Measurements from ENCODE around the gene SRGAP1.

Gene SRGAP1

GRCh38 chr12:64178122-64178521 is 333.6 kb downstream of the SRGAP1 start:
- ChIA-PET CTCF (interaction anchor here (0.7 kb wide), 1 partner anchor 78 kb away, joined by 8 read pairs; no protein-coding TSS in a partner anchor), POLR2A (no interaction called here)
- TF ChIP-seq GFI1B (tag by site-specific recombination; IDR thresholded peaks at IDR 0.05) (no peak), ZNF140 (tag by site-specific recombination; IDR thresholded peaks at IDR 0.05) (no peak), ZFP3 (tag by site-specific recombination; IDR thresholded peaks at IDR 0.05; ENCODE audit: low read depth) (no peak), BCL11A (tag by site-specific recombination; IDR thresholded peaks at IDR 0.05; ENCODE audit: low read depth) (no peak), PRDM2 (tag by site-specific recombination; IDR thresholded peaks at IDR 0.05; ENCODE audit: borderline replicate concordance) (no peak), ZNF266 (tag by site-specific recombination; IDR thresholded peaks at IDR 0.05; ENCODE audit: low read depth) (no peak), PRDM1 (tag by site-specific recombination; IDR thresholded peaks at IDR 0.05) (no peak), ZSCAN4 (tag by site-specific recombination; IDR thresholded peaks at IDR 0.05) (no peak), ZNF146 (tag by site-specific recombination; IDR thresholded peaks at IDR 0.05) (no peak), ZBTB17 (tag by site-specific recombination; IDR thresholded peaks at IDR 0.05) (no peak), ZSCAN23 (tag by site-specific recombination; IDR thresholded peaks at IDR 0.05) (no peak), EGR2 (tag by site-specific recombination; IDR thresholded peaks at IDR 0.05; ENCODE audit: low read depth) (no peak), ZNF501 (tag by site-specific recombination; IDR thresholded peaks at IDR 0.05) (no peak), ZNF791 (tag by site-specific recombination; IDR thresholded peaks at IDR 0.05) (no peak), ZFP41 (tag by site-specific recombination; IDR thresholded peaks at IDR 0.05; ENCODE audit: borderline replicate concordance) (no peak), REST (tag by site-specific recombination; IDR thresholded peaks at IDR 0.05) (no peak), OSR2 (tag by site-specific recombination; IDR thresholded peaks at IDR 0.05) (no peak), RBAK (tag by site-specific recombination; IDR thresholded peaks at IDR 0.05) (no peak)

More at GRCh38 chr12:64178122-64178521, 333.6 kb downstream of the SRGAP1 start:
- H3K4me3 ChIP-seq (ENCODE audit: low read depth, low read length): no peak overlapping the region
- H3K4me1 ChIP-seq (ENCODE audit: control insufficient read depth, insufficient read depth, low read length): no peaks in the 10 kb centered on the region
- no peaks in the 10 kb centered on the region for H3K9me3 ChIP-seq (ENCODE audit: control insufficient read depth, insufficient read depth, low read depth, low read length)
- no peak overlapping the region for H3K27ac ChIP-seq (ENCODE audit: extremely low read depth, low read depth, low read length)
- no peaks in the 10 kb centered on the region for H3K36me3 ChIP-seq (ENCODE audit: control insufficient read depth in 2 of 2, insufficient read depth in 1 of 2, low read length in 2 of 2)
